ENCODE results near the gene PPP4R4. TPM values are rescaled to one million over a fixed set of nuclear protein-coding genes. Genes with fewer than 3 reads are reported as not detected.
A peak's percentile ranks its signal among the peaks of the same experiment; 100 is the strongest.

Gene PPP4R4
- under 1 TPM; 0.64 to 0.68 TPM for total RNA-seq

GRCh38 chr14:94173885-94174603 lies at the start of gene PPP4R4:
Gene PPP4R4 (plus strand): TSS chr14:94174322. CDS start chr14:94174466, 144 bp downstream.
- peaks cover 58% of the 10 kb centered on the region for H3K27me3 Mint-ChIP-seq
- H3K36me3 Mint-ChIP-seq, result no peaks in the 10 kb centered on the region
- ATAC-seq (peak; percentile 93), DNase-seq (peak; percentile 91)
- CTCF ChIA-PET, result interaction anchor here (0.6 to 4.0 kb wide), 7 partner anchors 8 to 234 kb away, joined by 3 to 26 read pairs (median 3); no protein-coding TSS in a partner anchor
- peak within 1 kb of the TSS; percentile 66 for H3K4me3 Mint-ChIP-seq
- H3K4me1 Mint-ChIP-seq, result peaks cover 17% of the 10 kb centered on the region
- peak within 1 kb of the TSS; percentile 56 for H3K27ac Mint-ChIP-seq
- H3K9me3 Mint-ChIP-seq (ENCODE audit: low read depth), result no peaks in the 10 kb centered on the region

GRCh38 chr14:94124582-94125377 lies 49.3 kb upstream of the PPP4R4 start:
- no peak overlapping the region for H3K4me3 Mint-ChIP-seq
- CTCF ChIA-PET, result interaction anchor here (1.6 to 3.0 kb wide), 2 partner anchors 12 to 185 kb away, joined by 5 to 11 read pairs; no protein-coding TSS in a partner anchor
- H3K9me3 Mint-ChIP-seq (ENCODE audit: low read depth), result peaks cover 3% of the 10 kb centered on the region
- H3K4me1 Mint-ChIP-seq, result peaks cover 13% of the 10 kb centered on the region
- no peak for ATAC-seq
- H3K27ac Mint-ChIP-seq, result no peak overlapping the region
- DNase-seq, result peak; percentile 31
- H3K36me3 Mint-ChIP-seq, result peaks cover 8% of the 10 kb centered on the region
- peaks cover 9% of the 10 kb centered on the region for H3K27me3 Mint-ChIP-seq

DNA sequence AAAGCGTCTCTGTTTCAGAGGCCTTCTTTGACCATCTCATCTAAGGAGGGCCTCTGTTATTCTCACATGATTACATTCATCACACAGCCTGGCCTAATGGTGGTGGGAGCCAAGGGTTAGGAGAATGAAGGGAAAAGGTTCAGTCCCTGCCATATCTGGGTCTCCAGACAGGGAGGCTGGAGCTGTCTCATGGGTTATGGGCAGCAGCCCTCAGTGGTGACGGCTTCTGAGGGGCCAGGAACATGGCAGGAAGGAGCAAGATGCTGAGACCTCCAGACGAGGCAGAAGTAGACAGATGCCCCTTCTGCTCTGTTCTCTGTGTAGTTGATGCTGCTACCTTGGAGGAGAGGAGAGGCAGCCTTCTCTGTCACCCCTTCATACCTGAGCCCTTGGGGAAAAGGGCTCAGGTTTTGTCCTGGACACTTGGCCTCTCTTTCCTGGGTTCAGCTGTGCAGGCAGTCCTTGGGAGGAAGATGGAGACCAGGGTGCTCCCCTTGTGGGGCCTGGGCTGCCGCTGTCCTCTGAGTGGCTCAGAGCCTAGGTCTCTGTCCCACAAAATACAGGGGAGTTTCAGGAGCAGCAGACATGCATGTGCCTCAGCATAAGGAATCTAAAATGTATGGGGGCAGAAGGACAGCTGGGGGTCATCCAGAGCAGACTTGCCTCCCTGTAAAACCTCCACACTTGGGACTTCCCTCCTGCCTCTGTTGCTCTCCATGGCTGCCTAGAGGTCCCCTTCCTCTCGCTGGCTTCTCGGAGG lies 48.3 kb upstream of the PPP4R4 start:
- H3K27me3 Mint-ChIP-seq, result peaks cover 12% of the 10 kb centered on the region
- peaks cover 1% of the 10 kb centered on the region for H3K9me3 Mint-ChIP-seq (ENCODE audit: low read depth)
- CTCF ChIA-PET, result interaction anchor here (3.0 kb wide), 1 partner anchor 186 kb away, joined by 11 read pairs; no protein-coding TSS in a partner anchor
- H3K4me1 Mint-ChIP-seq, result peaks cover 20% of the 10 kb centered on the region
- DNase-seq (peak; percentile 29), ATAC-seq (no peak)
- H3K4me3 Mint-ChIP-seq, result no peak overlapping the region
- H3K27ac Mint-ChIP-seq, result no peak overlapping the region
- H3K36me3 Mint-ChIP-seq, result peaks cover 8% of the 10 kb centered on the region

GRCh38 chr14:94126419-94126677 lies 47.8 kb upstream of the PPP4R4 start:
- Mint-ChIP-seq H3K9me3 (ENCODE audit: low read depth) (no peaks in the 10 kb centered on the region), H3K4me3 (no peak overlapping the region), H3K27me3 (peaks cover 17% of the 10 kb centered on the region), H3K4me1 (peaks cover 20% of the 10 kb centered on the region), H3K36me3 (peaks cover 8% of the 10 kb centered on the region), H3K27ac (no peak overlapping the region)
- ATAC-seq (no peak), DNase-seq (peak; percentile 31)
- CTCF ChIA-PET, result interaction anchor here (3.0 kb wide), 1 partner anchor 186 kb away, joined by 11 read pairs; no protein-coding TSS in a partner anchor

DNA sequence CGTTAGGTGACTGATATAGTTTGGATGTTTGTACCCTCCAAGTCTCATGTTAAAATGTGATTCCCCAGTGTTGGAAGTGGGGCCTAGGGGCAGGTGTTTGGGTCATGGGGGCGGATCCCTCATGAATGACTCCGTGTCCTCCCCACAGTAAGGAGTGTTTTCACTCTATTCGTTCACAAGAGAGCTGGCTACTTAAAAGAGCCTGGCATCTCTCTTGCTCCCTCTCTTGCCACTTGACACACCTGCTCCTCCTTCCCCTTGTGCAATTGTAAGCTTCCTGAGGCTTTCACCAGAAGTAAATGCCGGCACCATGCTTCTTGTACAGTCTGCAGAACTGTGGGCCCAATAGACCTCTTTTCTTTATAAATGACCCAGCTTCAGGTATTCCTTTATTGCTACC lies 47.3 kb upstream of the PPP4R4 start:
- peaks cover 20% of the 10 kb centered on the region for H3K4me1 Mint-ChIP-seq
- H3K9me3 Mint-ChIP-seq (ENCODE audit: low read depth), result no peaks in the 10 kb centered on the region
- CTCF ChIA-PET, result interaction anchor here (3.0 kb wide), 2 partner anchors 11 to 187 kb away, joined by 11 to 18 read pairs; no protein-coding TSS in a partner anchor
- no peak for ATAC-seq
- H3K36me3 Mint-ChIP-seq, result peaks cover 8% of the 10 kb centered on the region
- H3K27me3 Mint-ChIP-seq, result peaks cover 16% of the 10 kb centered on the region
- no peak overlapping the region for H3K4me3 Mint-ChIP-seq
- peak overlapping the region; percentile 38 for H3K27ac Mint-ChIP-seq
- no peak for DNase-seq

GRCh38 chr14:94127330-94127729 lies 46.8 kb upstream of the PPP4R4 start:
- peaks cover 8% of the 10 kb centered on the region for H3K36me3 Mint-ChIP-seq
- ATAC-seq (no peak), DNase-seq (no peak)
- peak overlapping the region; percentile 38 for H3K27ac Mint-ChIP-seq
- no peak overlapping the region for H3K4me3 Mint-ChIP-seq
- H3K9me3 Mint-ChIP-seq (ENCODE audit: low read depth), result no peaks in the 10 kb centered on the region
- peaks cover 23% of the 10 kb centered on the region for H3K4me1 Mint-ChIP-seq
- H3K27me3 Mint-ChIP-seq, result peaks cover 15% of the 10 kb centered on the region
- CTCF ChIA-PET, result interaction anchor here (3.0 to 6.3 kb wide), 2 partner anchors 10 to 15 kb away, joined by 18 to 58 read pairs; no protein-coding TSS in a partner anchor

GRCh38 chr14:94128216-94128839 lies 45.8 kb upstream of the PPP4R4 start:
- Mint-ChIP-seq H3K9me3 (ENCODE audit: low read depth) (no peaks in the 10 kb centered on the region), H3K4me1 (peaks cover 23% of the 10 kb centered on the region), H3K27ac (peak overlapping the region; percentile 84), H3K27me3 (peaks cover 15% of the 10 kb centered on the region), H3K36me3 (peaks cover 8% of the 10 kb centered on the region), H3K4me3 (peak overlapping the region; percentile 82)
- peak; percentile 37 for DNase-seq
- CTCF ChIA-PET, result interaction anchor here (1.1 to 6.3 kb wide), 10 partner anchors 9 to 358 kb away, joined by 3 to 90 read pairs (median 12); no protein-coding TSS in a partner anchor
- ATAC-seq, result no peak

GRCh38 chr14:94129111-94129757 lies 44.9 kb upstream of the PPP4R4 start, which contains the start of gene IFI27L2:
Gene IFI27L2 (minus strand): TSS chr14:94129604. CDS start chr14:94129564, 40 bp downstream.
- H3K27ac Mint-ChIP-seq, result peak within 1 kb of the TSS; percentile 84
- DNase-seq (peak; percentile 88), ATAC-seq (peak; percentile 98)
- H3K9me3 Mint-ChIP-seq (ENCODE audit: low read depth), result no peaks in the 10 kb centered on the region
- peak within 1 kb of the TSS; percentile 82 for H3K4me3 Mint-ChIP-seq
- peaks cover 23% of the 10 kb centered on the region for H3K4me1 Mint-ChIP-seq
- CTCF ChIA-PET, result interaction anchor here (1.0 to 6.3 kb wide), 15 partner anchors 9 to 357 kb away, joined by 3 to 90 read pairs (median 7); partner anchors contain the start of genes DDX24 and IFI27L1
- peaks cover 19% of the 10 kb centered on the region for H3K27me3 Mint-ChIP-seq
- peaks cover 8% of the 10 kb centered on the region for H3K36me3 Mint-ChIP-seq

DNA sequence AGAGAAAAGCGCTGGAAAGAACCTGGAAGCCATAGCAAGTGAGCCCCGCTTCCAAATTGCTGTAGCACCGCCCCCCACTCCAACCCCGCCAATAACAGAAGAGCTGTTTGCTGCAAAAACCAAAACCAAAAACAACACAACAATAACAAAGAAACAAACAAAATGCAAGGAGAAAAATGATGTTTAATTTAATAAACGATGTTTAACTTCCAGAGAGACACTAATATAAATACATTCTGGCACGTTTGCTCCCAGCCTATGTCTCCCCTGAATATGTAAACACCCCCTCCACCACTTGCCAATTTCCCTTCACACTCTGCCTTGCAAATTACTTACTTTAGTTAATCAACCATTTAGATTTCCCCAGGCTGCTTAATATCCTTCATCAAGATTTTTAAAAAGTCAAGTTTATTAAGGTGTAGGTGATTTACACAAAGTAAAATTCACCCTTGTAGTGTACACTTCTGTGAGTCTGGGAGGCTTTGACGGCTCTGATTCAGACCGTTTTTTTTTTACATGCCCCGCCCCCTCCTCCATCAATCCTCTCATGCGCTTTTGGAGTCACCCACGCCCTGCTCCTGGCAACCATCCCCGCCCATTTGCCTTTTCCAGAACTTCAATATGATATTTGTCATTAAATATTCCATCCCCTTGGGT lies 44.2 kb upstream of the PPP4R4 start:
- Mint-ChIP-seq H3K36me3 (peaks cover 8% of the 10 kb centered on the region), H3K9me3 (ENCODE audit: low read depth) (no peaks in the 10 kb centered on the region), H3K27me3 (peaks cover 19% of the 10 kb centered on the region), H3K27ac (peak overlapping the region; percentile 74), H3K4me3 (peak overlapping the region; percentile 82), H3K4me1 (peaks cover 23% of the 10 kb centered on the region)
- peak; percentile 53 for ATAC-seq
- DNase-seq, result peak; percentile 47
- CTCF ChIA-PET, result interaction anchor here (1.0 to 6.3 kb wide), 14 partner anchors 8 to 356 kb away, joined by 3 to 90 read pairs (median 8); partner anchors contain the start of genes DDX24 and IFI27L1

- ATAC-seq, result no peak
- Mint-ChIP-seq H3K4me1 (peaks cover 25% of the 10 kb centered on the region), H3K27me3 (peaks cover 35% of the 10 kb centered on the region), H3K27ac (no peak overlapping the region), H3K36me3 (peaks cover 3% of the 10 kb centered on the region), H3K4me3 (no peak overlapping the region), H3K9me3 (ENCODE audit: low read depth) (peaks cover 2% of the 10 kb centered on the region)
- CTCF ChIA-PET, result interaction anchor here (0.7 to 6.3 kb wide), 29 partner anchors 10 to 476 kb away, joined by 3 to 90 read pairs (median 4); partner anchors contain the start of genes DDX24, IFI27L1, PPP4R4 and SERPINA1
- DNase-seq, result peak; percentile 71
Measured at GRCh38 chr14:94132285-94132887, 41.7 kb upstream of the PPP4R4 start.

- Mint-ChIP-seq H3K9me3 (ENCODE audit: low read depth) (peaks cover 2% of the 10 kb centered on the region), H3K4me1 (peaks cover 5% of the 10 kb centered on the region), H3K4me3 (no peak overlapping the region), H3K27ac (no peak overlapping the region), H3K27me3 (peaks cover 35% of the 10 kb centered on the region), H3K36me3 (no peaks in the 10 kb centered on the region)
- no peak for ATAC-seq
- DNase-seq, result peak; percentile 39
- CTCF ChIA-PET, result interaction anchor here (2.5 to 5.2 kb wide), 4 partner anchors 34 to 99 kb away, joined by 23 to 150 read pairs (median 47); no protein-coding TSS in a partner anchor
Measured at GRCh38 chr14:94135476-94135875, 38.6 kb upstream of the PPP4R4 start.

Data from activated CD8-positive, alpha-beta memory T cell treated with anti-CD3 and anti-CD28 coated beads, Interleukin-2, amount 10 ng/mL, durations not matched to agents 7 days and 5 days (primary cell).